ENCODE measurements around the gene ABCA12. TPM values are rescaled to one million over a fixed set of nuclear protein-coding genes. Genes with fewer than 3 reads are reported as not detected.

Gene ABCA12
- total RNA-seq, 6 experiments from 2014 or later, result 0.05 to 0.38 (median 0.08) TPM; not detected in 1

GRCh38 chr2:214881647-214882202 lies 256.7 kb downstream of the ABCA12 start:
- DNase-seq, result no peak
- Mint-ChIP-seq H3K27me3 (ENCODE audit: insufficient read depth) (no peaks in the 10 kb centered on the region), H3K4me1 (ENCODE audit: low read depth) (no peaks in the 10 kb centered on the region), H3K27ac (no peak overlapping the region), H3K9me3 (peaks cover 4% of the 10 kb centered on the region; the same call in 1 of the 2 replicates), H3K36me3 (ENCODE audit: low read depth) (no peaks in the 10 kb centered on the region), H3K4me3 (no peak overlapping the region)
- TF ChIP-seq CTCF (IDR thresholded peaks at IDR 0.05), result no peak

Other genes with a start within 250 kb of the ABCA12 start
- 100 to 1,000 TPM; 137 to 156 (median 150) TPM for gene ATIC, start 173.4 kb upstream of the ABCA12 start, total RNA-seq (2021; fragmentation: NEBNext Ultra II Directional; extraction: Animal tissue kit (Norgen Biotek cat#: 25700))

Data from HFFc6 (cell line).